Activated T-cell treated with anti-CD3 and anti-CD28 coated beads, Interleukin-2, amount 50 U/mL, for 24 hours (primary cell): ENCODE data around the gene FGG.

Experiments used
- DNase-seq: peaks from one replicate; pipeline ENCODE4 v3.0.0-alpha.2; 2020
- H3K27ac Mint-ChIP-seq: 2 replicates; pipeline ENCODE4 v1.8.0; 2020; ENCODE audit warnings: mild to moderate bottlenecking, mixed read lengths
- H3K27me3 Mint-ChIP-seq: 2 replicates; pipeline ENCODE4 v1.8.0; 2020; ENCODE audit warnings: mixed read lengths
- H3K36me3 Mint-ChIP-seq: 2 replicates; pipeline ENCODE4 v1.8.0; 2020; ENCODE audit warnings: low read depth, mixed read lengths
- H3K4me1 Mint-ChIP-seq: 2 replicates; pipeline ENCODE4 v1.8.0; 2020; ENCODE audit warnings: low read depth, mixed read lengths
- H3K4me3 Mint-ChIP-seq: 2 replicates; pipeline ENCODE4 v1.8.0; 2020; ENCODE audit warnings: mild to moderate bottlenecking, moderate library complexity, mixed read lengths
- H3K9me3 Mint-ChIP-seq: 2 replicates; pipeline ENCODE4 v1.8.0; 2020; ENCODE audit warnings: mixed read lengths

The FGG gene

DNA sequence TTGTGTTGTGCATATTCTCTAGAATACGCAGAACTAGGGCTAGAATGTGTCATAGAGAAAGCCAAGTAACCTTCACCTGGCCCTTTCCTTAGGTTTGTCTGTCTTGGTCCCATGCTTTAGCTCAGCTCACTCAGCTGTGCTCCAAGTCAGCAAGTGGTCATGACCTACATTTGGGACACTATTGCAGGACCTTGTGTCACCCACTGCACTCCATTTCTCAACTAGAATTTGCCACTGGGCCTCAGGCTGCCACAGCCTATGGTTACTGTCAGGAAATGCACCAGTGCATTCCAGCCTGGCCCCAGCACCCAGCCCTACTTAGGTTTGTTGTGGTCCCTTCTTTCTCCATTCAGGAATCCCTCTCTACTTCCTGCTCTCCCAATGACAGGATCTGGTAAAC, 7.7 kb upstream of the FGG start:
- Mint-ChIP-seq H3K27me3 (peaks cover 6% of the 10 kb centered on the region), H3K36me3 (no peaks in the 10 kb centered on the region), H3K4me1 (peaks cover 8% of the 10 kb centered on the region), H3K9me3 (no peaks in the 10 kb centered on the region), H3K27ac (no peak overlapping the region), H3K4me3 (no peak overlapping the region)
- DNase-seq: no peak

GRCh38 chr4:154618708-154619315, 6.4 kb upstream of the FGG start:
- Mint-ChIP-seq H3K9me3 (no peaks in the 10 kb centered on the region), H3K36me3 (no peaks in the 10 kb centered on the region), H3K4me3 (no peak overlapping the region), H3K27me3 (peaks cover 3% of the 10 kb centered on the region), H3K4me1 (peaks cover 8% of the 10 kb centered on the region), H3K27ac (no peak overlapping the region)
- DNase-seq: peak; percentile 53

GRCh38 chr4:154617820-154618317, 5.4 kb upstream of the FGG start:
- H3K36me3 Mint-ChIP-seq: no peaks in the 10 kb centered on the region
- H3K27me3 Mint-ChIP-seq: peaks cover 5% of the 10 kb centered on the region
- no peak overlapping the region for H3K4me3 Mint-ChIP-seq
- H3K9me3 Mint-ChIP-seq: no peaks in the 10 kb centered on the region
- H3K4me1 Mint-ChIP-seq: peaks cover 8% of the 10 kb centered on the region
- no peak overlapping the region for H3K27ac Mint-ChIP-seq
- no peak for DNase-seq

GRCh38 chr4:154616731-154617130, 4.3 kb upstream of the FGG start:
- DNase-seq: no peak
- H3K27ac Mint-ChIP-seq: no peak overlapping the region
- peaks cover 8% of the 10 kb centered on the region for H3K27me3 Mint-ChIP-seq
- no peak overlapping the region for H3K4me3 Mint-ChIP-seq
- H3K36me3 Mint-ChIP-seq: no peaks in the 10 kb centered on the region
- peaks cover 8% of the 10 kb centered on the region for H3K4me1 Mint-ChIP-seq
- no peaks in the 10 kb centered on the region for H3K9me3 Mint-ChIP-seq

GRCh38 chr4:154616287-154616686, 3.8 kb upstream of the FGG start:
- Mint-ChIP-seq H3K36me3 (no peaks in the 10 kb centered on the region), H3K4me3 (no peak overlapping the region), H3K9me3 (no peaks in the 10 kb centered on the region), H3K27ac (no peak overlapping the region), H3K27me3 (peaks cover 8% of the 10 kb centered on the region), H3K4me1 (peaks cover 8% of the 10 kb centered on the region)
- DNase-seq: no peak

GRCh38 chr4:154615211-154615610, 2.8 kb upstream of the FGG start:
- no peak overlapping the region for H3K27ac Mint-ChIP-seq
- peaks cover 8% of the 10 kb centered on the region for H3K4me1 Mint-ChIP-seq
- peaks cover 8% of the 10 kb centered on the region for H3K27me3 Mint-ChIP-seq
- no peak for DNase-seq
- H3K9me3 Mint-ChIP-seq: no peaks in the 10 kb centered on the region
- H3K4me3 Mint-ChIP-seq: no peak overlapping the region
- H3K36me3 Mint-ChIP-seq: no peaks in the 10 kb centered on the region

GRCh38 chr4:154614306-154614705, 1.9 kb upstream of the FGG start:
- Mint-ChIP-seq H3K27me3 (peaks cover 14% of the 10 kb centered on the region), H3K9me3 (no peaks in the 10 kb centered on the region), H3K4me1 (peaks cover 8% of the 10 kb centered on the region), H3K27ac (no peak overlapping the region), H3K4me3 (no peak overlapping the region), H3K36me3 (no peaks in the 10 kb centered on the region)
- DNase-seq: no peak

DNA sequence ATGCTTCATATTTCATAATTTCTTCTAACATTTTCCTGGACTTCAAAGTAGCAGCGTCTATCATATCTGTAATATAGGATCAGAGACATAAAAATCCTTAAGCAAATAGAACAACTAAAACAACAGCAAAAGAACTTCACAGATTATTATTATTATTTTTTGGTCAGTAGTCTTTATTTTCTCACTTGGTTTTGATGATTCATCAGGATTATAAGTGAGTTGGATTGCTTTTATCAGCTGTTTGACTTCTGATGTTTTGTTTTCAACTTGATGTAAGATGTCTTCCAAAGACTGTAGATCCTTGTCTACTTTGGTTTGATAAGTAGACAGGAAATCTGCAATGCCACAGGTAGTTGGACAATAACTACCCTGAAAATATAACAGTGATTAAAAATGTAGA, 623 bp downstream of the FGG start:
- Mint-ChIP-seq H3K9me3 (no peaks in the 10 kb centered on the region), H3K4me3 (no peak overlapping the region), H3K27ac (no peak overlapping the region), H3K36me3 (no peaks in the 10 kb centered on the region), H3K27me3 (peaks cover 26% of the 10 kb centered on the region), H3K4me1 (peaks cover 6% of the 10 kb centered on the region)
- no peak for DNase-seq

GRCh38 chr4:154610582-154610981, 1.9 kb downstream of the FGG start:
- Mint-ChIP-seq H3K4me1 (no peaks in the 10 kb centered on the region), H3K4me3 (no peak overlapping the region), H3K27me3 (peaks cover 29% of the 10 kb centered on the region), H3K27ac (no peak overlapping the region), H3K36me3 (no peaks in the 10 kb centered on the region), H3K9me3 (no peaks in the 10 kb centered on the region)
- no peak for DNase-seq

- peaks cover 36% of the 10 kb centered on the region for H3K27me3 Mint-ChIP-seq
- H3K9me3 Mint-ChIP-seq: no peaks in the 10 kb centered on the region
- DNase-seq: no peak
- H3K4me3 Mint-ChIP-seq: no peak overlapping the region
- H3K27ac Mint-ChIP-seq: no peak overlapping the region
- no peaks in the 10 kb centered on the region for H3K36me3 Mint-ChIP-seq
- no peaks in the 10 kb centered on the region for H3K4me1 Mint-ChIP-seq
Measured at GRCh38 chr4:154609532-154609931, 2.9 kb downstream of the FGG start.

- Mint-ChIP-seq H3K9me3 (no peaks in the 10 kb centered on the region), H3K4me3 (no peak overlapping the region), H3K27me3 (peaks cover 36% of the 10 kb centered on the region), H3K4me1 (no peaks in the 10 kb centered on the region), H3K27ac (no peak overlapping the region), H3K36me3 (no peaks in the 10 kb centered on the region)
- DNase-seq: no peak
Measured at GRCh38 chr4:154608361-154609252, 3.8 kb downstream of the FGG start.

GRCh38 chr4:154606728-154607723, 5.4 kb downstream of the FGG start:
- Mint-ChIP-seq H3K4me3 (no peak overlapping the region), H3K27me3 (peaks cover 44% of the 10 kb centered on the region), H3K36me3 (no peaks in the 10 kb centered on the region), H3K4me1 (no peaks in the 10 kb centered on the region), H3K9me3 (no peaks in the 10 kb centered on the region), H3K27ac (no peak overlapping the region)
- no peak for DNase-seq

- no peak for DNase-seq
- no peaks in the 10 kb centered on the region for H3K9me3 Mint-ChIP-seq
- H3K27me3 Mint-ChIP-seq: peaks cover 53% of the 10 kb centered on the region
- H3K4me1 Mint-ChIP-seq: peaks cover 1% of the 10 kb centered on the region
- no peak overlapping the region for H3K27ac Mint-ChIP-seq
- H3K36me3 Mint-ChIP-seq: no peaks in the 10 kb centered on the region
- no peak overlapping the region for H3K4me3 Mint-ChIP-seq
Measured at GRCh38 chr4:154604696-154605200, 7.7 kb downstream of the FGG start.
